ENCODE data around the gene FBH1. TPM values are rescaled to one million over a fixed set of nuclear protein-coding genes. Genes with fewer than 3 reads are reported as not detected.

The FBH1 gene
- total RNA-seq, 1 experiment from 2014 or later: 84.0 TPM

GRCh38 chr10:5913736-5914135, 23.7 kb downstream of the FBH1 start:
- DNase-seq (ENCODE audit: low spot score): no peak
- H3K27ac ChIP-seq (ENCODE audit: low read depth, low read length, poor library complexity, severe bottlenecking): no peak overlapping the region
- peaks cover 77% of the 10 kb centered on the region for H3K36me3 ChIP-seq (ENCODE audit: insufficient read depth, low read length, poor library complexity, severe bottlenecking)
- no peaks in the 10 kb centered on the region for H3K27me3 ChIP-seq (replicated peaks; ENCODE audit: insufficient read depth, low read depth, low read length, poor library complexity)
- no peaks in the 10 kb centered on the region for H3K9me3 ChIP-seq (ENCODE audit: low read depth, low read length, poor library complexity, severe bottlenecking)
- POLR2A ChIA-PET (ENCODE audit: low non-redundant PET): no interaction called here
- no TSS peak for BruUV-seq (replicated peaks)
- no peak overlapping the region for H3K4me3 ChIP-seq (ENCODE audit: low read depth, low read length, poor library complexity, severe bottlenecking)
- intact Hi-C loops (cut with micrococcal nuclease; ENCODE audit: unreplicated experiment): no loop called here
- H3K4me1 ChIP-seq (ENCODE audit: insufficient read depth, low read length, poor library complexity, severe bottlenecking): no peaks in the 10 kb centered on the region
- CTCF ChIA-PET: no interaction called here
- no peak for TF ChIP-seq CTCF (conservative IDR thresholded peaks at IDR 0.05; ENCODE audit: low read depth, low read length)
- no peak for TF ChIP-seq EZH2 (IDR thresholded peaks at IDR 0.05; ENCODE audit: borderline replicate concordance, low read depth, low read length, poor library complexity, severe bottlenecking)

- H3K9me3 ChIP-seq (ENCODE audit: low read depth, low read length, poor library complexity, severe bottlenecking): no peaks in the 10 kb centered on the region
- CTCF ChIA-PET: no interaction called here
- no peaks in the 10 kb centered on the region for H3K4me1 ChIP-seq (ENCODE audit: insufficient read depth, low read length, poor library complexity, severe bottlenecking)
- H3K27me3 ChIP-seq (replicated peaks; ENCODE audit: insufficient read depth, low read depth, low read length, poor library complexity): no peaks in the 10 kb centered on the region
- BruUV-seq (replicated peaks): no TSS peak
- H3K27ac ChIP-seq (ENCODE audit: low read depth, low read length, poor library complexity, severe bottlenecking): no peak overlapping the region
- TF ChIP-seq CTCF (conservative IDR thresholded peaks at IDR 0.05; ENCODE audit: low read depth, low read length): no peak
- TF ChIP-seq EZH2 (IDR thresholded peaks at IDR 0.05; ENCODE audit: borderline replicate concordance, low read depth, low read length, poor library complexity, severe bottlenecking): no peak
- no peak for DNase-seq (ENCODE audit: low spot score)
- no peak overlapping the region for H3K4me3 ChIP-seq (ENCODE audit: low read depth, low read length, poor library complexity, severe bottlenecking)
- intact Hi-C loops (cut with micrococcal nuclease; ENCODE audit: unreplicated experiment): no loop called here
- POLR2A ChIA-PET (ENCODE audit: low non-redundant PET): no interaction called here
- H3K36me3 ChIP-seq (ENCODE audit: insufficient read depth, low read length, poor library complexity, severe bottlenecking): peaks cover 65% of the 10 kb centered on the region
Observed at GRCh38 chr10:5915451-5915850, 25.4 kb downstream of the FBH1 start.

- no peaks in the 10 kb centered on the region for H3K9me3 ChIP-seq (ENCODE audit: low read depth, low read length, poor library complexity, severe bottlenecking)
- DNase-seq (ENCODE audit: low spot score): no peak
- no peak overlapping the region for H3K4me3 ChIP-seq (ENCODE audit: low read depth, low read length, poor library complexity, severe bottlenecking)
- no peaks in the 10 kb centered on the region for H3K27me3 ChIP-seq (replicated peaks; ENCODE audit: insufficient read depth, low read depth, low read length, poor library complexity)
- H3K27ac ChIP-seq (ENCODE audit: low read depth, low read length, poor library complexity, severe bottlenecking): no peak overlapping the region
- peaks cover 65% of the 10 kb centered on the region for H3K36me3 ChIP-seq (ENCODE audit: insufficient read depth, low read length, poor library complexity, severe bottlenecking)
- ChIA-PET CTCF (no interaction called here), POLR2A (ENCODE audit: low non-redundant PET) (no interaction called here)
- H3K4me1 ChIP-seq (ENCODE audit: insufficient read depth, low read length, poor library complexity, severe bottlenecking): no peaks in the 10 kb centered on the region
- no TSS peak for BruUV-seq (replicated peaks)
- TF ChIP-seq CTCF (conservative IDR thresholded peaks at IDR 0.05; ENCODE audit: low read depth, low read length) (no peak), EZH2 (IDR thresholded peaks at IDR 0.05; ENCODE audit: borderline replicate concordance, low read depth, low read length, poor library complexity, severe bottlenecking) (no peak)
- intact Hi-C loops (cut with micrococcal nuclease; ENCODE audit: unreplicated experiment): no loop called here
Observed at GRCh38 chr10:5917305-5917704, 27.3 kb downstream of the FBH1 start.
